ENCODE results near the gene SLC7A5.
A peak's percentile ranks its signal among the peaks of the same experiment; 100 is the strongest.
"Not testable (repeated sequence)": the region's sequence is repeated elsewhere in the genome, so short reads cannot be mapped to it uniquely, and the experiment has no call there.

The SLC7A5 gene

GRCh38 chr16:87897521-87898505 lies 28.5 kb upstream of the SLC7A5 start:
- TF ChIP-seq PAX5 (IDR thresholded peaks at IDR 0.05; ENCODE audit: insufficient read depth, low read length, severe bottlenecking) = no peak
- FAIRE-seq (no peak), DNase-seq (ENCODE audit: insufficient read length, low spot score) (no peak)

GRCh38 chr16:87896924-87897520 lies 27.7 kb upstream of the SLC7A5 start:
- not testable (repeated sequence) for DNase-seq (ENCODE audit: insufficient read length, low spot score); FAIRE-seq

- DNase-seq (ENCODE audit: insufficient read length, low spot score); FAIRE-seq: not testable (repeated sequence)
Observed at GRCh38 chr16:87896176-87896890, 27.0 kb upstream of the SLC7A5 start.

GRCh38 chr16:87895641-87896141 lies 26.4 kb upstream of the SLC7A5 start:
- no peak for TF ChIP-seq TAF1 (IDR thresholded peaks at IDR 0.05; ENCODE audit: low read depth, low read length)
- peak; percentile 60; the same call in 1 of the 2 replicates for TF ChIP-seq POU2F2 (IDR thresholded peaks at IDR 0.05; ENCODE audit: low read depth, low read length)
- TF ChIP-seq POLR2A (IDR thresholded peaks at IDR 0.05; ENCODE audit: low read depth, low read length) = peak; percentile 52
- peak; percentile 47; the same call in 1 of the 2 replicates for TF ChIP-seq SPI1 (IDR thresholded peaks at IDR 0.05; ENCODE audit: low read depth, low read length)
- no peak for TF ChIP-seq POLR2AphosphoS5 (IDR thresholded peaks at IDR 0.05; ENCODE audit: low read depth, low read length)
- no peak for TF ChIP-seq PAX5 (IDR thresholded peaks at IDR 0.05; ENCODE audit: insufficient read depth, low read length, severe bottlenecking)
- DNase-seq (ENCODE audit: insufficient read length, low spot score) (peak; percentile 48), FAIRE-seq (peak; percentile 90)

- FAIRE-seq = not testable (repeated sequence)
Observed at GRCh38 chr16:87894005-87894404, 24.7 kb upstream of the SLC7A5 start.

GRCh38 chr16:87891764-87892163 lies 22.5 kb upstream of the SLC7A5 start:
- TF ChIP-seq PAX5 (IDR thresholded peaks at IDR 0.05; ENCODE audit: insufficient read depth, low read length, severe bottlenecking) (no peak), SPI1 (IDR thresholded peaks at IDR 0.05; ENCODE audit: low read depth, low read length) (no peak), POLR2AphosphoS5 (IDR thresholded peaks at IDR 0.05; ENCODE audit: low read depth, low read length) (no peak), TAF1 (IDR thresholded peaks at IDR 0.05; ENCODE audit: low read depth, low read length) (no peak), POLR2A (IDR thresholded peaks at IDR 0.05; ENCODE audit: low read depth, low read length) (no peak), POU2F2 (IDR thresholded peaks at IDR 0.05; ENCODE audit: low read depth, low read length) (no peak)
- DNase-seq (ENCODE audit: insufficient read length, low spot score) (no peak), FAIRE-seq (no peak)

More at GRCh38 chr16:87894005-87894404, 24.7 kb upstream of the SLC7A5 start:
- not testable (repeated sequence) for DNase-seq (ENCODE audit: insufficient read length, low spot score)

- DNase-seq (ENCODE audit: insufficient read length, low spot score); FAIRE-seq: not testable (repeated sequence)
Observed at GRCh38 chr16:87889762-87890161, 20.5 kb upstream of the SLC7A5 start.

GRCh38 chr16:87888346-87888745 lies 19.0 kb upstream of the SLC7A5 start:
- FAIRE-seq = not testable (repeated sequence)

GRCh38 chr16:87887931-87888330 lies 18.6 kb upstream of the SLC7A5 start:
- DNase-seq (ENCODE audit: insufficient read length, low spot score); FAIRE-seq: not testable (repeated sequence)

More at GRCh38 chr16:87888346-87888745, 19.0 kb upstream of the SLC7A5 start:
- not testable (repeated sequence) for DNase-seq (ENCODE audit: insufficient read length, low spot score)

- not testable (repeated sequence) for DNase-seq (ENCODE audit: insufficient read length, low spot score); FAIRE-seq
Observed at GRCh38 chr16:87885371-87885967, 16.2 kb upstream of the SLC7A5 start.

- TF ChIP-seq POLR2A (IDR thresholded peaks at IDR 0.05; ENCODE audit: low read depth, low read length) (no peak), POLR2AphosphoS5 (IDR thresholded peaks at IDR 0.05; ENCODE audit: low read depth, low read length) (no peak)
- no peak for DNase-seq (ENCODE audit: insufficient read length, low spot score)
- no peak for FAIRE-seq
Observed at GRCh38 chr16:87882436-87883019, 13.2 kb upstream of the SLC7A5 start.
